Liver (tissue), 3 donors: ENCODE measurements around the gene MTX1.
A peak's percentile ranks its signal among the peaks of the same experiment; 100 is the strongest.

Experiments
- CTCF ChIP-seq: fragments of 150-350 bp; IDR thresholded peaks from 2 replicates; pipeline ENCODE4 v1.5.1; 2017; ENCODE audit warnings: improper control_type of control experiment, low read depth, low read length; ENCODE audit not compliant: missing input control
- EGR1 ChIP-seq, 2 donors: IDR thresholded peaks; 2 replicates each; pipeline ENCODE4 v1.6.1; 2016 to 2018; ENCODE audit warnings: antibody characterized with exemption in 2 of 2, low read depth in 2 of 2
- FOXA1 ChIP-seq: IDR thresholded peaks from 2 replicates; pipeline ENCODE4 v1.6.1; 2016; ENCODE audit warnings: antibody characterized with exemption
- GABPA ChIP-seq, 2 donors: IDR thresholded peaks in 1 of 2; conservative IDR thresholded peaks in 1 of 2; 2 replicates each; pipeline ENCODE4 v1.6.1; 2016; ENCODE audit warnings: antibody characterized with exemption in 2 of 2, mild to moderate bottlenecking in 1 of 2, moderate library complexity in 1 of 2
- HNF4G ChIP-seq: IDR thresholded peaks from 2 replicates; pipeline ENCODE4 v1.6.1; 2016; ENCODE audit warnings: antibody characterized with exemption
- JUND ChIP-seq, 2 donors: IDR thresholded peaks; 2 replicates each; pipeline ENCODE4 v1.6.1; 2016; ENCODE audit warnings: antibody characterized with exemption in 2 of 2
- MAX ChIP-seq: IDR thresholded peaks from 2 replicates; pipeline ENCODE4 v1.6.1; 2016; ENCODE audit warnings: antibody characterized with exemption
- REST ChIP-seq: IDR thresholded peaks from 2 replicates; pipeline ENCODE4 v1.6.1; 2016; ENCODE audit warnings: antibody characterized with exemption, mild to moderate bottlenecking
- SP1 ChIP-seq: IDR thresholded peaks from 2 replicates; pipeline ENCODE4 v1.6.1; 2018; ENCODE audit warnings: antibody characterized with exemption, mild to moderate bottlenecking
- YY1 ChIP-seq: IDR thresholded peaks from 2 replicates; pipeline ENCODE4 v1.6.1; 2016; ENCODE audit warnings: antibody characterized with exemption, mild to moderate bottlenecking
- TF ChIP-seq, protein P1 (sequence below): IDR thresholded peaks from 2 replicates; pipeline ENCODE4 v1.6.1; 2016; ENCODE audit warnings: antibody characterized with exemption
- TF ChIP-seq, protein P2 (sequence below): IDR thresholded peaks from 2 replicates; pipeline ENCODE4 v1.6.1; 2016; ENCODE audit warnings: antibody characterized with exemption
- donor health status: healthy.
- donor health status: healthy.

DNA sequence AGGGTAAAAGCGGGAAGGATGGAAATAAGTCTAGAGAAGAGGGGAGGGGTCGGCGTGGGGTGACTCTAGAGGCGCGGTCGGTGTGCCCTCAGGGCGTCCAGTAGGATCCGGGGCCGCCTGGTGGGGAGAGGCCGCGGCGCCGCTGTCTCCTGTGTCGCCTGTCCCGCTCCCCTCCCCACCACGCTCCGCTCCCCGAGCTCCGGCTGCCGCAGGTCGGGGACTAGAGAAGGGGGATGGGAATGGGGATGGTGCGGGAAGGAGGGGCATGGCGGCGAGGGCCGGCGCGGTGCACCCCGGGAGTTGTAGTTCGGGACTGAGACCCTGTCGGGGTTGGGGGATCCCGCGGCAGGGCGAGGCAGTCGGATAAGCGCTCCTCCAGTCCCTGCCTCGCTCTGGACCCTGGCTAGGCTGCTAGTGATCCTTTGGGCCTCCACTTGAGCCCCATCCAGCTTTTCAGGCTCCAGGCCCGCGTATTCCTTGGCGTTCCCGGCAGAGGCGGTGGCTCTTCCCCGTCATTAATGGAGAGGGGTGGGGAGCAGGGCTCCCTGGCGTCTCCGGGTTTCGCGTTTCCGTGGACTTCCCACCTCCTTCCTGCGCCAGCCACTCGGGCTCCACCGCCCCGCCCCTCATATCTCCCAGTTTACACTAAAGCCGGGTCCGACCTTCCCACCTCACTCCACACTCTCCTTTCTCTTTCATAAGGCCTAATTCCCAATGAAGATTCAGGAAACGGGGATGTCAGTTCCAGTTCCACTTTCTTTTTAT lies 46.9 kb downstream of the MTX1 start, which contains the start of gene ENTREP3:
- TF ChIP-seq CTCF, result no peak
- TF ChIP-seq MAX, result no peak
- no peak for TF ChIP-seq FOXA1
- TF ChIP-seq YY1, result peak; percentile 92
- peak in 1 of 2 donors; percentile 58 for TF ChIP-seq GABPA (IDR thresholded peaks at IDR 0.05 in 1 of 2, conservative IDR thresholded peaks at IDR 0.05 in 1 of 2)
- TF ChIP-seq JUND (IDR thresholded peaks at IDR 0.05), result no peak
- no peak for TF ChIP-seq EGR1 (IDR thresholded peaks at IDR 0.05; ENCODE audit: low read depth in 2 of 2)
- TF ChIP-seq HNF4G, result no peak
- TF ChIP-seq SP1, result no peak
- TF ChIP-seq, protein P1, sequence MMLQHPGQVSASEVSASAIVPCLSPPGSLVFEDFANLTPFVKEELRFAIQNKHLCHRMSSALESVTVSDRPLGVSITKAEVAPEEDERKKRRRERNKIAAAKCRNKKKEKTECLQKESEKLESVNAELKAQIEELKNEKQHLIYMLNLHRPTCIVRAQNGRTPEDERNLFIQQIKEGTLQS, result no peak
- TF ChIP-seq, protein P2, sequence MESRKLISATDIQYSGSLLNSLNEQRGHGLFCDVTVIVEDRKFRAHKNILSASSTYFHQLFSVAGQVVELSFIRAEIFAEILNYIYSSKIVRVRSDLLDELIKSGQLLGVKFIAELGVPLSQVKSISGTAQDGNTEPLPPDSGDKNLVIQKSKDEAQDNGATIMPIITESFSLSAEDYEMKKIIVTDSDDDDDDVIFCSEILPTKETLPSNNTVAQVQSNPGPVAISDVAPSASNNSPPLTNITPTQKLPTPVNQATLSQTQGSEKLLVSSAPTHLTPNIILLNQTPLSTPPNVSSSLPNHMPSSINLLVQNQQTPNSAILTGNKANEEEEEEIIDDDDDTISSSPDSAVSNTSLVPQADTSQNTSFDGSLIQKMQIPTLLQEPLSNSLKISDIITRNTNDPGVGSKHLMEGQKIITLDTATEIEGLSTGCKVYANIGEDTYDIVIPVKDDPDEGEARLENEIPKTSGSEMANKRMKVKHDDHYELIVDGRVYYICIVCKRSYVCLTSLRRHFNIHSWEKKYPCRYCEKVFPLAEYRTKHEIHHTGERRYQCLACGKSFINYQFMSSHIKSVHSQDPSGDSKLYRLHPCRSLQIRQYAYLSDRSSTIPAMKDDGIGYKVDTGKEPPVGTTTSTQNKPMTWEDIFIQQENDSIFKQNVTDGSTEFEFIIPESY, result no peak
- TF ChIP-seq REST, result peak; percentile 21
